SK-N-SH (cell line): ENCODE results near the gene VPS26A. TPM values are rescaled to one million over a fixed set of nuclear protein-coding genes. Genes with fewer than 3 reads are reported as not detected.

Experiments
- CTCF ChIA-PET: fragments of 300-600, 350-600 bp; formaldehyde crosslinking; extraction: SDS; loops from one replicate; lab custom pipeline; 2021; lab: Yijun Ruan, JAX
- POLR2A ChIA-PET: fragments of 350-600 bp; sonication (Branson Sonifier 250); formaldehyde crosslinking; extraction: SDS; loops from one replicate; lab custom pipeline; 2020; ENCODE audit warnings: antibody characterized with exemption, inconsistent platforms; lab: Yijun Ruan, JAX
- DNase-seq: peaks from one replicate; pipeline ENCODE4 v3.0.0; 2012
- H2AFZ ChIP-seq: fragments of 200-600 bp; sonication (generic); 2 replicates; pipeline ENCODE4 v1.8.1; 2016; ENCODE audit warnings: antibody characterized with exemption, mild to moderate bottlenecking, low read depth
- H3F3A ChIP-seq: fragments of 200-600 bp; sonication (generic); replicated peaks from 2 replicates; pipeline ENCODE3; 2016; ENCODE audit warnings: antibody characterized with exemption, mild to moderate bottlenecking; ENCODE audit not compliant: insufficient read depth
- H3K27ac ChIP-seq, 2 experiments: fragments of 200-500 bp in 1 of 2; fragments of 200-600 bp in 1 of 2; sonication (Bioruptor generic) in 1 of 2; sonication (generic), shearing (Covaris generic) in 1 of 2; 2 replicates each; pipeline versions ENCODE4 v1.5.1 to v1.6.1; 2014 to 2016; ENCODE audit warnings: low read depth in 2 of 2, inconsistent platforms in 1 of 2, low read length in 1 of 2, mild to moderate bottlenecking in 1 of 2, mixed read lengths in 1 of 2
- H3K27me3 ChIP-seq: fragments of 200-600 bp; sonication (generic), shearing (Covaris generic); 2 replicates; pipeline ENCODE4 v1.6.1; 2016; ENCODE audit warnings: mixed run types; ENCODE audit not compliant: insufficient read depth
- H3K36me3 ChIP-seq, 2 experiments: fragments of 200-500 bp in 1 of 2; fragments of 200-600 bp in 1 of 2; sonication (Bioruptor generic) in 1 of 2; sonication (generic) in 1 of 2; replicated peaks in 1 of 2; 2 replicates each; pipeline versions ENCODE3 to v1.5.1; 2014 to 2016; ENCODE audit warnings: low read length in 1 of 2, mild to moderate bottlenecking in 1 of 2; ENCODE audit not compliant: insufficient read depth in 2 of 2, control insufficient read depth in 1 of 2
- H3K4me1 ChIP-seq, 2 experiments: fragments of 200-500 bp in 1 of 2; fragments of 200-600 bp in 1 of 2; sonication (Bioruptor generic) in 1 of 2; sonication (generic), shearing (Covaris generic) in 1 of 2; 2 replicates each; pipeline versions ENCODE4 v1.5.1 to v1.6.1; 2014 to 2016; ENCODE audit warnings: low read depth in 1 of 2, low read length in 1 of 2, mixed run types in 1 of 2; ENCODE audit not compliant: insufficient read depth in 2 of 2, control insufficient read depth in 1 of 2
- H3K4me2 ChIP-seq: fragments of 200-600 bp; sonication (generic), shearing (Covaris generic); 2 replicates; pipeline ENCODE4 v1.6.1; 2017; ENCODE audit warnings: mixed run types
- H3K4me3 ChIP-seq, 2 experiments: fragments of 200-500 bp in 1 of 2; fragments of 200-600 bp in 1 of 2; sonication (Bioruptor generic) in 1 of 2; sonication (generic), shearing (Covaris generic) in 1 of 2; 2 replicates each; pipeline versions ENCODE4 v1.5.1 to v1.8.1; 2014 to 2016; ENCODE audit warnings: low read depth in 2 of 2, inconsistent platforms in 1 of 2, low read length in 1 of 2, mild to moderate bottlenecking in 1 of 2, mixed read lengths in 1 of 2, moderate library complexity in 1 of 2
- H3K79me2 ChIP-seq: fragments of 200-600 bp; sonication (generic); 2 replicates; pipeline ENCODE4 v1.8.1; 2017; ENCODE audit warnings: mild to moderate bottlenecking; ENCODE audit not compliant: insufficient read depth
- H3K9ac ChIP-seq: fragments of 200-600 bp; sonication (generic); 2 replicates; pipeline ENCODE4 v1.6.1; 2017; ENCODE audit warnings: mixed run types
- H3K9me2 ChIP-seq: fragments of 200-600 bp; sonication (generic); 2 replicates; pipeline ENCODE4 v1.6.1; 2017; ENCODE audit warnings: mixed run types
- H3K9me3 ChIP-seq: fragments of 200-600 bp; sonication (generic); 2 replicates; pipeline ENCODE4 v1.6.1; 2017; ENCODE audit warnings: mixed run types, mild to moderate bottlenecking, moderate library complexity
- H4K20me1 ChIP-seq: fragments of 200-600 bp; sonication (generic); 2 replicates; pipeline ENCODE4 v1.6.1; 2017; ENCODE audit warnings: mild to moderate bottlenecking, mixed run types; ENCODE audit not compliant: insufficient read depth
- CTCF ChIP-seq: fragments of 200-600 bp; sonication (generic); IDR thresholded peaks from 2 replicates; pipeline ENCODE4 v1.6.1; 2017; ENCODE audit warnings: antibody characterized with exemption, mild to moderate bottlenecking, moderate library complexity
- ELF1 ChIP-seq: IDR thresholded peaks from 2 replicates; pipeline ENCODE4 v1.4.0; 2012
- FOSL2 ChIP-seq: IDR thresholded peaks from 2 replicates; pipeline ENCODE4 v1.4.0; 2012; ENCODE audit warnings: low read depth, mild to moderate bottlenecking, moderate library complexity, borderline replicate concordance
- FOXJ3 ChIP-seq: sonication (generic); formaldehyde crosslinking; IDR thresholded peaks from 2 replicates; pipeline ENCODE4 v1.5.1; 2020; ENCODE audit warnings: mild to moderate bottlenecking, missing genetic modification reagents
- GATA2 ChIP-seq: sonication (generic); formaldehyde crosslinking; IDR thresholded peaks from 2 replicates; pipeline ENCODE4 v1.5.0; 2020; ENCODE audit warnings: mild to moderate bottlenecking, missing genetic modification reagents
- IRF3 ChIP-seq: fragments of 150-350 bp; IDR thresholded peaks from 2 replicates; pipeline ENCODE4 v1.6.1; 2016; ENCODE audit warnings: mild to moderate bottlenecking, low read depth, low read length
- MAX ChIP-seq: IDR thresholded peaks from 2 replicates; pipeline ENCODE4 v1.4.0; 2012; ENCODE audit warnings: low read depth
- MXI1 ChIP-seq: IDR thresholded peaks from 2 replicates; pipeline ENCODE4 v1.6.1; 2012; ENCODE audit warnings: mild to moderate bottlenecking, low read depth, low read length, improper control_type of control experiment
- PBX3 ChIP-seq: IDR thresholded peaks from 2 replicates; pipeline ENCODE4; 2012
- POLR2AphosphoS5 ChIP-seq: IDR thresholded peaks from 2 replicates; pipeline ENCODE4 v1.6.1; 2012; ENCODE audit warnings: low read depth, low read length
- RAD21 ChIP-seq: IDR thresholded peaks from 2 replicates; pipeline ENCODE4 v1.6.1; 2012; ENCODE audit warnings: mild to moderate bottlenecking, low read length
- RCOR1 ChIP-seq: fragments of 150-350 bp; IDR thresholded peaks from 2 replicates; pipeline ENCODE4 v1.6.1; 2017; ENCODE audit warnings: antibody characterized with exemption, low read length
- RFX5 ChIP-seq: IDR thresholded peaks from 2 replicates; pipeline ENCODE4 v1.6.1; 2012; ENCODE audit warnings: mild to moderate bottlenecking, improper control_type of control experiment, low read length
- RXRA ChIP-seq: IDR thresholded peaks from 2 replicates; pipeline ENCODE4 v1.4.0; 2012; ENCODE audit warnings: low read depth, mild to moderate bottlenecking, borderline replicate concordance
- SIN3A ChIP-seq: IDR thresholded peaks from 2 replicates; pipeline ENCODE4 v1.6.1; 2012; ENCODE audit warnings: low read depth, mild to moderate bottlenecking, low read length, moderate library complexity, borderline replicate concordance
- SMC3 ChIP-seq: IDR thresholded peaks from 2 replicates; pipeline ENCODE4 v1.6.1; 2012; ENCODE audit warnings: low read depth, low read length, improper control_type of control experiment
- TCF12 ChIP-seq: IDR thresholded peaks from 2 replicates; pipeline ENCODE4 v1.4.0; 2012
- TEAD4 ChIP-seq: IDR thresholded peaks from 2 replicates; pipeline ENCODE4 v1.4.0; 2012; ENCODE audit warnings: mild to moderate bottlenecking, borderline replicate concordance; ENCODE audit not compliant: insufficient read depth
- USF1 ChIP-seq: IDR thresholded peaks from 2 replicates; pipeline ENCODE4 v1.4.0; 2012; ENCODE audit warnings: low read depth, borderline replicate concordance
- YY1 ChIP-seq: IDR thresholded peaks from 2 replicates; pipeline ENCODE4 v1.4.0; 2012; ENCODE audit warnings: low read depth, mild to moderate bottlenecking
- WGBS: methylation state at CpG from one replicate; pipeline ENCODE4 v1.1.6; 2017; ENCODE audit warnings: low lambda C conversion rate; 5-methylcytosine and 5-hydroxymethylcytosine counted together
- polyA plus RNA-seq, 3 experiments: library from polyadenylated mRNA; depleted of rRNA; stranded (reverse); fragments of >200 nt; gene quantifications; 2 replicates each; pipeline ENCODE4 v1.2.3, GENCODE V29; 2012

VPS26A gene
- polyA plus RNA-seq, 1 of the 3 experiments (the other 2 are of a cell fraction): 10.6 TPM

GRCh38 chr10:69087590-69088470 is 36.1 kb upstream of the VPS26A start, which contains the start of gene SRGN:
SRGN (plus strand) TSS chr10:69088103; CDS start chr10:69088158, 55 bp downstream.
- Histone ChIP-seq H3K9me3 (no peaks in the 10 kb centered on the region), H3K9ac (no peak within 1 kb of the TSS), H3K27me3 (no peaks in the 10 kb centered on the region), H3K36me3 (no peaks in the 10 kb centered on the region), H3K27ac (peak within 1 kb of the TSS in 1 of 2 experiments; percentile 7; a peak in 1 of 4 replicates), H3K4me2 (no peak within 1 kb of the TSS), H4K20me1 (no peaks in the 10 kb centered on the region), H3K4me3 (no peak within 1 kb of the TSS), H2AFZ (peak within 1 kb of the TSS; percentile 39; the same call in 1 of the 2 replicates), H3K4me1 (no peaks in the 10 kb centered on the region), H3K79me2 (no peaks in the 10 kb centered on the region), H3K9me2 (no peaks in the 10 kb centered on the region), H3F3A (peaks cover 7% of the 10 kb centered on the region)
- WGBS: 64% methylated on average over 10 of the region's 10 CpGs
- CTCF ChIA-PET: interaction anchor here (0.6 kb wide), 1 partner anchor 649 kb away, joined by 3 read pairs; no protein-coding TSS in a partner anchor
- TF ChIP-seq FOXJ3: no peak
- TF ChIP-seq MXI1: no peak
- no peak for TF ChIP-seq TEAD4
- TF ChIP-seq GATA2 (CRISPR knock-in tag): no peak
- TF ChIP-seq SMC3: no peak
- no peak for TF ChIP-seq RXRA
- TF ChIP-seq MAX: no peak
- TF ChIP-seq TCF12: no peak
- no peak for TF ChIP-seq PBX3
- TF ChIP-seq IRF3: no peak
- TF ChIP-seq RCOR1: no peak
- TF ChIP-seq FOSL2: no peak
- TF ChIP-seq RAD21: no peak
- TF ChIP-seq CTCF: no peak
- no peak for TF ChIP-seq POLR2AphosphoS5
- TF ChIP-seq YY1: no peak
- TF ChIP-seq RFX5: no peak
- TF ChIP-seq USF1: no peak
- TF ChIP-seq ELF1: no peak
- no peak for TF ChIP-seq SIN3A
- no peak for DNase-seq
- POLR2A ChIA-PET: no interaction called here
